Pericardium fibroblast (primary cell): Measurements from ENCODE around the gene SENP5. TPM values are rescaled to one million over a fixed set of nuclear protein-coding genes. Genes with fewer than 3 reads are reported as not detected.

Experiments
- total RNA-seq: library from RNA; depleted of rRNA; stranded (reverse); fragments of >200 nt; gene quantifications from 2 replicates; pipeline ENCODE4 v1.2.3, GENCODE V29; 2015

The SENP5 gene
- total RNA-seq, result 15.9 and 19.1 TPM in 2 replicates

GRCh38 chr3:196867507-196868296 lies at the start of gene SENP5:
Gene SENP5, plus strand, starts transcription at chr3:196867920. Its CDS starts 17,262 bp downstream, at chr3:196885182.

GRCh38 chr3:196942226-196942914 lies 74.7 kb downstream of the SENP5 start, which contains the start of gene NCBP2:
Gene NCBP2, minus strand, starts transcription at chr3:196942528. Its CDS starts 25 bp downstream, at chr3:196942503.

DNA sequence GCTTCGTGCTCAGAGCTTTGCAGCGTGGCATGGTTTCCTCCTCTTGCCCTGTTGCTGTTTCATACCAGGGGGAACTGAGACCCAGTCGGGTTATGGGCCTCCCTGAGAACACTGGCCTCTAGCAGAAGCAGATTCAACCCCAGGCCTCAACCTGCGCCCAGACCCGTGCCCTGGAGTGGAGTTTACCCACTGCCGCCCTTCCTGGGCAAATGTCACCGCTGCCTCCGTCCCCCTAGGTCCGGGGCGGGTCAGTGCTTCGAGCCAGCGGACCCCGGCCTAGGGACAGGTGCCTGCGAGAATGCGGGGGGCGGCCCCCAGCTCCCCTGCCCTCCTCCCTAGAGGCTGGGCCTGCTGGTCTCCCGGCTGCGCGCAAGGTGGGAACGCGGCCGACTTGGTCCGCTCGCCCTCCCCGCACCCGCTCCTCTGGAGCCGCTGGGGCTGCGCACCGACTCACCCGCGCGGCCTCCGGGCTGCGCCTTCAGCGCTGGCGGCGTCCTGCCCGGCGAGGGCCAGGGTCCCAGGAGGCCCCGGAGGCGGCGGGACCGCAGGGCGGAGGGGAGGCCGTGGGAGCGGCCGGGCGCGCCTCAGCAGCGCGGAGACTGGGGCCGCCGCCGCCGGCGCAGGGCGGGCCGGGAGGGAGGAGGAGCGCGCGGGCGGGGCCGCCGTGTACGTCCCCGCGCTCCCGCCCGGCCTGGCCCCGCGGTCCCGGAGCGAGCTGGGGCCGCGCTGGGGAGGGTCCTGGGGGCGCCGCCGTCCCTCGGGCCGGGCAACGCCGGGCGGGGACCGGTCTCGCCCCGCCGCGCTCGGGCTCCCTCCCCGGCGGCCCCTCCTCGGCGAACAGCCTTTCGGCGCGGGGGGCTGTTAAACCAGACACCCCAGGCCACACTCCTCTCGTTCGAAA lies 100.8 kb downstream of the SENP5 start, which contains the start of gene PIGZ:
Gene PIGZ (minus strand): TSS at position 601 of the 901 bp plus-strand sequence. CDS start 16,802 bp downstream, outside the sequence.

Other genes starting within 250 kb of the SENP5 start
- 0.23 and 0.85 TPM in 2 replicates for gene NRROS, start 228.2 kb upstream of the SENP5 start, total RNA-seq
- gene CEP19, start 155.7 kb upstream of the SENP5 start, total RNA-seq, result 5.2 and 5.6 TPM in 2 replicates
- gene PIGX, start 155.5 kb upstream of the SENP5 start, total RNA-seq, result 16.9 and 23.3 TPM in 2 replicates
- gene PAK2, start 128.1 kb upstream of the SENP5 start, total RNA-seq, result 22.1 and 26.4 TPM in 2 replicates
- gene NCBP2, start 74.6 kb downstream of the SENP5 start, total RNA-seq, result 42.4 and 43.2 TPM in 2 replicates
- 3.5 and 5.5 TPM in 2 replicates for gene PIGZ, start 100.9 kb downstream of the SENP5 start, total RNA-seq
- 52.1 and 87.5 TPM in 2 replicates for gene MELTF, start 161.9 kb downstream of the SENP5 start, total RNA-seq